GM21526 (cell line): Measurements from ENCODE around the gene FHL1.

ENCODE experiments used
- ATAC-seq: cut with Tn5 transposase; IDR thresholded peaks from one replicate; pipeline ENCODE4 v1.9.1; 2021; ENCODE audit warnings: moderate library complexity; ENCODE audit not compliant: unreplicated experiment, low FRiP score

The FHL1 gene

GRCh38 chrX:136183917-136184316, 36.6 kb downstream of the FHL1 start:
- no peak for ATAC-seq

DNA sequence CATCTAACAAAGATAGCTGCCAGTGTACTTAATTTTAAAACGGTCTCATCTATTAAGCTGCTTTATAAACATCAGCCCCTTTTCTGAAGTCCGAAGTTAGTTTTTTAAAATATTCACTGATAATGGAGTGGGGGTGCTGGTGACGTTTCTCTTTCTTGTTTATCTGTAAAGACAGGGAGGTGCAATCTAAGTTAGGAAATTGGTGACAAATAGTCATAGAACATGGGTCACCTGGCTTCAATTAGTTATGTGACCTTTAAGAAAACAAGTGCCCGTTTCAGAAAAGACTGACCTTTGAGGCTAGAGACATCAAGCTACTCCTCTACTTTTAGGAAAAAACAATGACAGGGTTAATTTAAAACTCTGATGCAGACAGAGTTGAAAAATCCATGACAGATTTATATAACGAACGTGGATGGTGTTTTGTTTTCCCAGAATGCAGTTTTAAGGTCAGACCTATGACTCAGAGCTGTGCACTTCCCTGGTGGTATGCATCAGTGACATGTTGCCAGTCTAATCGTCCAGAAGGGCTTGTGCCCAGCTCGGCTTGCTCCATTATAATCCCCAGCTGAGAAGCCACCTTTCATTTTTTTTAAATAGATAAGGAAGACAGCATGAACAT, 38.2 kb downstream of the FHL1 start:
- ATAC-seq, result no peak

DNA sequence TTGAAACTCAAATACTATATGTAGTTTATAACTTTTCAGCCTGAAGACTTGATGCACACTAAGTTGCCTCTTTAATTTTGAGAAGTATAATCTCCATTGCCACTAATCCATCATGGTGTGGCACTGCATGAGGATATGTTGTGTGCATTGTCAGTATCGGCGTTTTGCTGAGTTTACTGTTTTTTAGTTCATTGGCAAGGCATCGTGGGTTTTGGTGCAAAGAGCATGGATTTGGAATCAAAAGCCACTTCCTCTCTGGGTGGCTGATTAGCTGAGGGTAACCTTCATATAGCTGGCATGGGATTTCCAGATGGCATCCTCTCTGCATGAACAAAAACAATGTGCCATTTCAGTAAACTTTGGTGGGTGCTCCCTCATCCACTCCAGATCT, 38.7 kb downstream of the FHL1 start:
- ATAC-seq, result no peak

DNA sequence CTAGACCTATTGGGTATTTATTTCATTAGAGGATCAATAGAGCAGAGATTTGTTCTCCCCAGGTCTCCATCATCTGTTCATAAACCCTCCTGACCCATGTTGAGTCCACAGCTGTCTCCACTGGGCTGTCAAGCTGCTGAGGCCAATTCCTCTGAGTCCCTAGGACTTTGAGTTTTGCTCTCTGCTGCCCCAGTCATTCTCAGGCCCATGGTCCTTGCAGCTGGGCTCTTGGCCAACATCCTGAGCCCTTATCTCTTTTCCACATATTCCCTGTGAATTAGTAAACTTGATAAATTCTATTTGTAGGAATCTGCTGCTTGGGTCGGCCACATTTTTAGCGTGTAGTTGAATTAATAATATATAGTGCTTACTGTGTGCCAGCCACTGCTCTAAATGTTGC, 41.9 kb downstream of the FHL1 start:
- ATAC-seq, result no peak

GRCh38 chrX:136190038-136190713, 42.8 kb downstream of the FHL1 start:
- ATAC-seq, result no peak

- no peak for ATAC-seq
Observed at GRCh38 chrX:136191171-136191570, 43.8 kb downstream of the FHL1 start.

GRCh38 chrX:136192135-136192534, 44.8 kb downstream of the FHL1 start:
- ATAC-seq, result no peak

DNA sequence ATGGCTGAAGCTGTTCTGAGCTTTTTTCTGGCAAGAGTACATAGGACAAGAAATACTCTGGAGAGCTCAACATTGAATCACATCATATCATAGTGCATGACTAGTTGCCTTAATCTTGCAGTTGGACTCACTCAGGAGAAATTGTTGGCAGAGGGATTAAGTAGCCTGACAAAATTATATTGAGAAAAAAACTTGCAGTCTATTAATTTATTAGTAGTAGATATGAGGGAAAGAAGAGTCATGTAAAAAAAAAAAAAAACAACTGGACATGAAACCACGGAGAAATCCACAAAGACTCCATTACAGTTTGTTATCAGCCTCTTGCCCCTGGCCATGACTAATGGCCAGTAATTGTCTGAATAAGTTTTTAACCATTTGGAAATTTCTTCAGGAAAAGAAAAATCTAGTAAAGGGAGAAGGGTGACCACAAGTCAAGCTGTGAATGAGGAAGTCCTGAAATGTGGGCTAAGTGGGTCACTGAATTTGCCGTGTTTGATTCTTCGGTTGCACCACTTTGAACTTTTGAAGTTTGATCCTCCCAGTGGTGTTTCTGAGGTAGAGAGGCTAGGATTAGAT, 45.6 kb downstream of the FHL1 start:
- no peak for ATAC-seq

GRCh38 chrX:136193771-136194170, 46.4 kb downstream of the FHL1 start:
- no peak for ATAC-seq

- no peak for ATAC-seq
Observed at GRCh38 chrX:136194536-136194935, 47.2 kb downstream of the FHL1 start.

DNA sequence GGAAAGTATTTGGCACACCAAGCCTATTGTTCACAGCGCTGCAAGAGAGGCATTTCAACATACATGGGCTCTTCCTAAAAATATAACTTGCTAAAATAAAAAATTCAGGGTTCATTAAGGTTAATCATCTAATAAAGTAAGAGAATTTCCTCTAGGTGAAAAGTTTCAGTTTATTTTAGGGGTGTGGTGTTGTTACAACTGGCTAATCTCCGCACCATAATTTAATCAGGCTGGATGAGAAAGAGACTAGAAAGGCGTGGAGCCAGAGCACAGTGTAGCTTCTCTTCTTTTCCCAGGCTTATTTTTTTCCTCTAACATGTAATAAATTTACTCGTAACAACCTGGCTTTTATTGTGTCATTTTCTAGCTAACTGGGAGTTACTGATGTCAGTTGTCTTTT, 47.9 kb downstream of the FHL1 start:
- no peak for ATAC-seq

GRCh38 chrX:136196691-136197155, 49.4 kb downstream of the FHL1 start:
- ATAC-seq, result no peak

- no peak for ATAC-seq
Observed at GRCh38 chrX:136198010-136198409, 50.7 kb downstream of the FHL1 start.

DNA sequence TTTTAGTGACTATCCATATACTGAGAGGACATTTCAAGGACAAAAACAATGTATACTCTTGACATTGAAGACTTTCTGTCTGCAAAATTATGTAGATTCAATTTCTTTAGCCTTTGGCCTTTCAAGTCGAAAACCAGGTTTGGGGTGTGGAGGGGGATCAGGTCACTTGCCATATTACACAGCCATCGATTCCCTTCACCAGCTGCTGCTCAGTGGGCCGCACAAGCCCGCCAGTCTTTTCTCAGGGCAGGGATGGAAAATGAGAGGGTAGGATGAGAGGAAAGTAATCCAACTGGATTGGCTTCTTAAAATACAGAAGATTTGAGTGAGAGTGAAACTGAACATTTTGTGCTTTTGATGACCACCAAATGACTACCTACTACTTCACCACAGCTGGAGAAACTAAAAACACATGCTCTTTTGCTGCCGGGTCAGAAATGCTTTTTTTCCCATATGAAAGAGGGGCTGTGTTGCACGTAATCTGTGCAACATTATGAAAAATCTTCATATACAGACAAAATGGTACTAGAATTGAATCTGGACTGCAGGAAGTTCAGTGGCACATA, 51.4 kb downstream of the FHL1 start:
- ATAC-seq, result no peak

DNA sequence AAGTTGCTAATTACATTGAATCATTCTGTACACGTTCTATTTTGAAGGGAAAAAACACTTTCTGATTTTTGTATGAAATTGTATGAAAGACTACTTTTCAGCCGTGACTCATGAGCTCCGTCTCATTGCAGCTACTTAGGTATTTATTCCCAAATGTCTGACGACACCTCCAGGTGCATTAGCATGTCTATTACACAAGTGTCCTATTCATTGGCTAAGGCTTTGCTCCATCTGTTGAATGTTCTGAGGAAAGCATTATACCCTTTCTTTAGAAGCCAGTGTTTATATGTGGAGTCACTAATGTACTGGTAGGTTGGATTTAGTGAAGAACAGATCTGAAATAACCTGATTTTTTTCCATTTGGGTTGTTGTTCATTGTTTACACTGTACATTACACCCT, 52.0 kb downstream of the FHL1 start:
- no peak for ATAC-seq

GRCh38 chrX:136200466-136200865, 53.1 kb downstream of the FHL1 start:
- no peak for ATAC-seq

DNA sequence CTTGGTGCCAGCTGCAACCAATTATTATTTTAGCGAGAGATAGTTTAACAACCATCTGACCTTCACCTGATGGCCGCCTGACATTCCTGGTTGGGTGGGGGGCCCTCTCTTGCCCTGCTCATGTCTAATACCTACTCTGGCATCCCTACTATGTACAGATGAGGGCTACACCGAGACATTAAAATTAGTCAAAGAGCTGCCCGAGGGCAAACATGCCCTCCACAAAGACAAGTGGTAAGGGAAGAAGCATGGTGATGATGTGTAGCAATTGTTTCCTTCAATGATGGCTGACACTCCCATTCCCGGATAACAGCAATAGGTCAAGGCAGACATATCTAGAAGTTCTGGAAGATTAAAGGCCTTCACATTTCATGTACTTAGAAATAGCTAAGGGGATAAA, 54.3 kb downstream of the FHL1 start:
- ATAC-seq, result no peak

DNA sequence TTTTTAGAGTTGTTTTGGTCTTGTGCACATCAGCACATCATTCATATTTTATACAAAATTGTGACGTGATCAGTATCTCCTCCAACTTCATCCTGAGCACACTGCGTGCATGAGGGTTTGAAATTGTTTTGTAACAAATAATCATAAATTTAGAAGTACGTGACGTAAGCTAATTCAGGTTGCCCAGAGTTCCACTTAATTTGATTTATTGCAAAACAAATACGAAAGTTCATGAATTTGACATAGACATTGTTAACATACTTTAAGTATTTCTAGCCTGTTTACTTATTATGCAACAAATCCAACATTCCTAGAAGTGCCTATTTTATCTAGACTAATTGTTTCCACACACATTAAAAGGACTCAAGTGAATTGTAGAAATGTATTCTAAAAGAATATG, 55.6 kb downstream of the FHL1 start:
- ATAC-seq, result no peak

DNA sequence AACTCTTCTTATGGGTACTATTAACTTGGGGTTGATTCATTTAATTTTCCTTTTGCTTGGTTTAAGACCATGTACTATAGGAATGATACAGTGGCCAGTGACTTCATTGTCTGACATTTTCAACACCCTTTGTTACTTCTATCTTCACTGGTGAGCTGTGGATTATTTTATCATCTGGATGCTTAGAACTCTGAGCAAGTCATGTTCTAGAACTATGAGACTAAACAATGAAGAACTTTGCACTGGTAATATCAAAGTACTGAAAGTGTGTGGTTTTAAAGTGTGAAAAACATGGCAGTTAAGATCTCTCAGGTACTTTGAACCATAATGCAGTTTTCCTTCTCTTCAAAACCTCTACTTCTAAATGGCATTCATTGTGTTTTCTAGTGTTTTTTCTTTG, 56.1 kb downstream of the FHL1 start:
- no peak for ATAC-seq

DNA sequence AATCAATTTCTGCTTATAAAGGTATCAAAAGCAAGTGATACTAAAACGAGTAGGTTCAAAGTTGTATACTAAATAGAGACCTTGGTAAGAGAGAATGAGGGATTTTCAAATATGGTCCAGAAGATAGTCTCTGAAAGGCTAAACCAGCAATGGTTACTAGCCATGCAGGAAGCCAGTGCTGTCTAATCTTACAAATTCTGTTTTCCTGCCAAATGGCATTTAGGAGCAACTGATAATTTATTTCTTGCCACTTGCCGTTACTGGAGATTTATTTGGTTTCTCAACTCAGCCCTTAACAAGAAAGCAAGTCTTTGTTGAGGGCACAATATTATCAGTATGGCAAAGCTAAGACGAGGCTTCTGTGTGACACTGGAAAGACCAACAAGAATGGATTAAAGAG, 56.6 kb downstream of the FHL1 start:
- ATAC-seq, result no peak

GRCh38 chrX:136204571-136204970, 57.2 kb downstream of the FHL1 start:
- ATAC-seq, result no peak

- no peak for ATAC-seq
Observed at GRCh38 chrX:136205882-136206380, 58.6 kb downstream of the FHL1 start.
